ENCODE data around the gene PLAAT4. TPM values are rescaled to one million over a fixed set of nuclear protein-coding genes. Genes with fewer than 3 reads are reported as not detected.
"Not testable (repeated sequence)": the region's sequence is repeated elsewhere in the genome, so short reads cannot be mapped to it uniquely, and the experiment has no call there.

PLAAT4 gene
- total RNA-seq, 1 donor from 2014 or later: 3.5 TPM

DNA sequence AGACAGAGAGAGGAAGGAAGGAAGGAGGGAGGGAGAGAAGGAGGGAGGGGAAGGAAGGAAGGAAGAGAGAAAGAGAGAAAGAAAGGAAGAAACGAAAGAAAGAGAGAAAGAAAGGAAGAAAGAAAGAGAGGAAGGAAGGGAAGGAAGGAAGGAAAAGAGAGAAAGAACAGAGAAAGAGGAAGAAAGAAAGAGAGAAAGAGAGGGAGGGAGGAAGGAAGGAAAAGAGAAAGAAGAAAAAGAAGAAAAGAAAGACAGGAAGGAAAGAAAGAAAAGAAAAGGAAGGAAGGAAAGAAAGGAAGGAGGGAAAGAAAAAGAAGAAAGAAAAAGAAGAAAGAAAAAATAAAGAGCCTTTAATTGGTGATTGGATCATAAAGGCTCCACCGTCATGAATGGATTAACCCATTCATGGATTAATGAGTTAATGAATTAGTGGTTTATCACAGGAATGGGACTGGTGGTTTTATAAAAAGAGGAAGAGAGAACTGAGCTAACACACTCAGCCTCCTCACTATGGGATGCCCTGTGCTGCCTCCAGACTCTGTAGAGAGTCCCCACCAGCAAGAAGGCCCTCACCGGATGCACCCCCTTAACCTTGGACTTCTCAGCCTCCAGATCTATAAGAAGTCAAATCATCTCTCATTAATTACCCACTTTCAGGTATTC lies 35.5 kb downstream of the PLAAT4 start:
- DNase-seq: no peak

DNA sequence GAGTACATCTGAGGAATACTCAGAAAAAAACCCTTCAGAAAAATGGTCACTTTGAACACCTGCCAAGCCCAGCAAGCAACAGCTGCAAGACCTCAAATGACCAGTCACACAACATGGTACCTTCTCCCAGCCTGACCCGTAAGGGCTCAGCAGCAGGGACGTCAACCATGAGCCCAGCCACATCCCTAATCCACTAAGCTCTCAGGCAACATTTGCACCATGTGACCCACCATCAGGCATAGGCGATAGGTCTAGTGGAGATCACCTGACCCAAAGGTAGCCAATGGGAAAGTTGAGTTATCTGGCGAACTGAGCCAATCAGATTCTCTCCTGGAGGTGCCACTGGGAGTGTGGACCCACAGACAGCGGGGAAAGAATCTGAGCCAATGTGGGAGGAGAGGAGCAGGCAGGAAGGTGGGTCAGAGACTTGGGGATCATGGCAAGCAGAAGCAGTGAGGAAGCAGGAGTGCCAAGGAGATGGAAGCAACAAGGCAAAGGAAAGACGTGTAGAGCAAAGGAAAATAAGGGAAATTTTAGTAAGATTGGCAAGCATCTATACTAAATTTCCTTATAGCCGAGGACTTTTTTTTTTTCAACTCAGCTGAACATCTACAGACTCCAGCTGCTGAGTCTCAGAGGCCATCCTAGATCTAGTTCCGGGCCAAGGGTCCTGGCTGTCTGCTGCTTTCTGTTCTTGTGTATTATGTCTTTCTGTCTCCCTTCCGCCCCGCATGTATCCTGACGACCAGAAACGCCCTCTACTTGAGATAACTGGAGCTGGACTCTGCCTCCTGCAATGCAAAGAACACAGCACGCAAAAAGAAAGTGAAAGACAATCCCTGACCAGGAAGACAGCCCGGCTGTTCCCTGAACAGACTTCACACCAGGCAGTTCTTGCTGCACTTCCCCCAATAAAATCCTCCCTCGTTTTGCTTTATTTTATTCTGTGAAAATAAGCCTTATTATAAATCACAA lies 37.6 kb downstream of the PLAAT4 start:
- peak; percentile 47 for DNase-seq

DNA sequence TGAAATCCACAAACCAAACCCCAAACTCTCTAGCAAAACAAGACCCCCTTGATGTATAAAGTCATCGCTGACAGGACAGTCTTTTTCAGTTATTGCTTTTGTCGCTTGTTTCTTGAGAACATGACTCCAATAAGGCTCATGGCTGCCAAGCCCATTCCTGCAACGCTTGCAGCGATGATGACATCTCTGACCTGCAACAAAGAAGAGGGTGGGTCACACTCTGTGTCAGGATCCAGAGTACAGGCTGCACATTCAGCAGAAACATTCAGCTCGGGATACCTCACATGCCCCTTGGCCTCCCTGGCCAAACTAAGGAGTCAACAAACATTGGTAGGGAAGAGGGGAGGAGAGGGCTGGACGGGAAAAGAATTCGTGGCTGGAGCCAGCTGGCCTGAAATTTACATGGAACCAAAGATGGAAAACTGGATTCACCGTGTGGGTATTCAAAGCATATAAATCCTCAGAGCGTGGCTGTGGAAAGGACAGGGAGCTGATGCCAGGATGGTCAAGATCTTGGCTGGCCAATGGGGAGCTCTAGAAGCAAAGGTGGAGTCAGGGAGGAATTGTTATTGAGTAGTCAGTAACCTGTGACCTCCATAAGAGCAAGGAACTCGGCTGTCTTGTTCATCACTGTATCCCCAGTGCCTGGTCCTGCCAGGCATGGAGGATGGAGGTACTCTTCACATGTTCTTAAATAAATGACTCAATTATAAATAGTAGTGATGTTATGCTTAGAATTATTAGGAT lies 38.4 kb downstream of the PLAAT4 start:
- no peak for DNase-seq

DNA sequence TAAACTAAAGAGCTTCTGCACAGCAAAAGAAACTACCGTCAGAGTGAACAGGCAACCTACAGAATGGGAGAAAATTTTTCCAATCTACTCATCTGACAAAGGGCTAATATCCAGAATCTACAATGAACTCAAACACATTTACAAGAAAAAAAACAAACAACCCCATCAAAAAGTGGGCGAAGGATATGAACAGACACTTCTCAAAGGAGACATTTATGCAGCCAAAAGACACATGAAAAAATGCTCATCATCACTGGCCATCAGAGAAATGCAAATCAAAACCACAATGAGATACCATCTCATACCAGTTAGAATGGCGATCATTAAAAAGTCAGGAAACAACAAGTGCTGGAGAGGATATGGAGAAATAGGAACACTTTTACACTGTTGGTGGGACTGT lies 42.3 kb downstream of the PLAAT4 start:
- not testable (repeated sequence) for DNase-seq

DNA sequence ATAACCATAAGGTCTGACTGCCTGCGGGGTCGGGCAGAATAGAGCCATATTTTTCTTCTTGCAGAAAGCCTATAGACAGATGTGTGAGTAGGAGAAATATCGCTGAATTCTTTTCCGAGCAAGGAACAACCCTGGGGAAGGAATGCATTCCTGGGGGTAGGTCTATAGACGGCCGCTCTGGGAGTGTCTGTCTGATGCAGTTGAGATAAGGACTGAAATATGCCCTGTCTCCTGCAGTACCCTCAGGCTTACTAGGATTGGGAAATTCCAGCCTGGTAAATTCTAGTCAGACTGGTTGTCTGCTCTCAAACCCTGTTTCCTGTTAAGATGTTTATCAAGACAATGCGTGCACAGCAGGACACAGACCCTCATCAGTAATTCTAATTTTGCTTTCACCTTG lies 44.6 kb downstream of the PLAAT4 start:
- not testable (repeated sequence) for DNase-seq

DNA sequence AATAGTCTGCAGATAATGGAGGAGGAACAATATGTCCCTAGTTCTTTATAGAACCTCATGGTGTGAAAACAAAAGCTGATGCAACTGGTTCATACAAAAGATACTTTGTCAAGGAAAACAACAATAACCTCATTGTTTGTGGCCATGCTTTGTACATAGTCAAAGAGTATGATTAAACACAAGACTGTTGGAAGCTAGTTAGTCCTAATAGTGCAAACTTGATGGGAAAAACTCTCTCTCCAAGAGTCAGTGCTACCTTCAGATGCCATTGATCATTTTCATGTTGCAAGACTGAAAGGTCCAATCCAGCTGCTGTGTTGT lies 46.7 kb downstream of the PLAAT4 start:
- DNase-seq: no peak

DNA sequence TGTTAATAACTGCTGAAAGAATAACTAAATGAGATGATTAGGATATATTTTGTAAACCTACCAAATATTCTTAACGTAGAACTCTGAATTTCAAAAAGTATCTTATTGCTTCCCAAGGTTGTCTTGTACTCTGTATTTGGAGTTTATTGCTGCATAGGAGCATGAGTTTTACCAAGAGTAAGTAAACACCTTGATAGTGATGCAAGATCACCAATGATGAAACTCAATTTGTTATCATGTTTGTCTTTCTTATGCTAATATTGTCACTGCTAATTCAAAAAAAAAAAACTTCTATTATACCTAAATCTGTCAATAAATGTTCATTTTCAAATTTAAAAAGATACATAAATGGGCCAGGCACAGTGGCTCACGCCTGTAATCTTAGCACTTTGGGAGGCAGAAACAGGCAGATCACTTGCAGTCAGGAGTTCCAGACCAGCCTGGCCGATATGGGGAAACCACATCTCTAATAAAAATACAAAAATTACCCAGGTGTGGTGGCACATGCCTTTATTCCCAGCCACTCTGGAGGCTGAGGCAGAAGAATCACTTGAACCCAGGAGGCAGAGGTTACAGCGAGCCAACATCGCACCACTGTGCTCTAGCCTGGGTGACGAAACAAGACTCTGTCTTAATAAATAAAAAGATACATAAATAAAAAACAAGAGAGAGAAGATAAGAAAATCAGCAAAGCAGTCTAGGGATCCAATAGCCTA lies 50.0 kb downstream of the PLAAT4 start:
- no peak for DNase-seq

DNA sequence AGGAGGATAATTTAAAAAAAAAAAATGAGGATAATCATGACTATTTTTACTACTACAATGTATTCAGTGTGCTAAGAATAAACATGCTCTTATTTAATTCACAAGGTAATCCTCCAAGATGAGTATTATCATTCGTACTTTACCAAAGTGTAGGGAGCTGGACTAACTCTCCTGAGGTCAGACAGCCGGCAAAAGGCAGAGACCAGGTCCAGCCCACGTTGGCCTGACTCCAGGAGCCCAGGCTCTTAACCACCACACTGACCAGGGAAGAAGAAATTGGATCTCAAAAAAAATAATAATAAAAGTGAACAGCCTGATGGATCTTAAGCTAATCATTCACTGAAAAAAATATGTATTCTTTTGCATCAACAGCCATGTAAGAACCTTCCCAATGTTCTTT lies 52.4 kb downstream of the PLAAT4 start:
- no peak for DNase-seq

DNA sequence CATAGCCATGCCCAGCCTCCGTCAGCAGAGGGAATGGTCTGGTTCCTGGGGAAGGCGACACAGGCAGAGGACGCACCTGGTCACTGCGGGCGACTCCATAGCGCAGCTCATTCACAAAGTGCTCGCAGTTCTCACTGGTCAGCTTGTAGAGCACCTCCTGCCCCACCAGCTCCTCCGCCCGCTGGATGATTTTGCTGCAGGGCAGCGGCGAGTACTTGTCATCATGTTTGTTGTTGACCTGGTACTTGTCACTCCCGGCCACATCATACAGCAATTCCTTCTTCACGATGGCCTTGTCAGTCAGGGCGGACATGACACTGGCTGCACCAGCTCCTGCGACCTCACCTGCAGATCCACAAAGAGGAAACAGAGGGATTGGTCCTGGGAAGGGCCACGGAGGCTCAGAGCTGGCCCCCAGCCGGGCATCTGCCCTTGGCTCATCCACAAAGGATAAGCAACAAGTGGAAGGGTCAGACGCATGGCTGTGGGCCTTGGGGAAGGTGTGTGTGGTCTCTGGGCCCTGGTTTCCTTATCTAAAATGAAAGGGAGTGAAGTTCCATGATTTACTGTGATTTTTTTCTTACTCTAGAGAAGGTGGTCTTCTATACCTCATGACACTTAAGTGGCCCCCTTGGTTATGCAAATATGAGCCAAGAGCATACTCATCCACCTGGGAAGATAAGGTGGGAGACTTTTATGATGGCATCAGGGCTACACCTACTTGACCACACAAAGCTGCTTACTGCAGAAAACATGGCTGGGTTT lies 53.6 kb downstream of the PLAAT4 start:
- DNase-seq: no peak

DNA sequence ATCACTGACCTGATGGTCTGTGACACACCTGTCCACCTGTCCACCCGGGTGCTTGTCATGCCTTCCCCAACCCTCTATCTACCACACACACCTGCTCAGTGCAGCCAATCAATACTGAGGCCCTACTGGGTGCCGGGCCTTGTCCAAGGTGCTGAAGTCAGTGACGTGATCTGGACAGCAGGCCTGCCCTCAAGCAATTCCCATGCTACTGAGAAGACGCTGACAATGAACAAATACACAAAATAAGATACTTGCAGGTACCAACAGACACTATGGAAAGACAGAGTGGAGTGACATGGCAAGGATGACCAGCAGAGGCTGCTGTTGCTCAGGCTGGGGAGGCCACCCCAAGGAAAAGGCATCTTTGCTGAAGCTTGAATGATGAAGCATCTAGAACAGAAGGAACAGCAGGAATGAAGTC lies 56.4 kb downstream of the PLAAT4 start:
- no peak for DNase-seq

DNA sequence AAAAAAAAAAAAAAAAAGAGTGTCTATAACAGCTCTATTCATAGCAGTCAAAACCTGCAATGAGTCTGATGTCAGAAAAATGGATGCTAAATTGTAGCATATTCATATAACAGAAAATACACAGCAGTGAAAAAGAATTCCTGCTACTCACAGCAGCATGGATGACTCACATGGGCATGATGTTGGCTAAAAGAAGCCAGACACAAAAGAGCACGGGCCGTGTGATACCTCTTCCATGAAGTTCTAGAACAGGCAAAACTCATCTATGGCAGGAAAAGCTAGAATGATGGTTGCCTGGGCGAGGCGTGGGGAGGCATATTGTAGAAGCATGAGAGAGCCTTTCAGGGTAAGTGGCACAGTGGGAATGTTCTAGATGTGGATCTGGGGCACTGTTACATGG lies 58.7 kb downstream of the PLAAT4 start:
- DNase-seq: no peak

Other genes with a start within 250 kb of the PLAAT4 start
- gene SLC22A9, start 167.0 kb upstream of the PLAAT4 start, total RNA-seq: not detected
- 8.2 TPM for gene PLAAT5, start 45.6 kb upstream of the PLAAT4 start, total RNA-seq
- 33.4 TPM for gene LGALS12, start 30.7 kb upstream of the PLAAT4 start, total RNA-seq
- not detected for gene PLAAT2, start 26.6 kb downstream of the PLAAT4 start, total RNA-seq
- gene PLAAT3, start 77.6 kb downstream of the PLAAT4 start, total RNA-seq: 21.6 TPM
- gene ATL3, start 134.6 kb downstream of the PLAAT4 start, total RNA-seq: 67.1 TPM
- 60.0 TPM for gene RTN3, start 144.7 kb downstream of the PLAAT4 start, total RNA-seq
- gene ZFTA, start 232.0 kb downstream of the PLAAT4 start, total RNA-seq: 12.8 TPM

Data from skin of body (tissue), 2 donors.